ENCODE measurements around the gene SH3BP4. TPM values are rescaled to one million over a fixed set of nuclear protein-coding genes. Genes with fewer than 3 reads are reported as not detected.

The SH3BP4 gene
- total and polyA plus RNA-seq, 2 of the 13 experiments (the other 11 are each of a cell fraction or from before 2014, with no cell fraction given): 34.6 to 99.1 TPM

DNA sequence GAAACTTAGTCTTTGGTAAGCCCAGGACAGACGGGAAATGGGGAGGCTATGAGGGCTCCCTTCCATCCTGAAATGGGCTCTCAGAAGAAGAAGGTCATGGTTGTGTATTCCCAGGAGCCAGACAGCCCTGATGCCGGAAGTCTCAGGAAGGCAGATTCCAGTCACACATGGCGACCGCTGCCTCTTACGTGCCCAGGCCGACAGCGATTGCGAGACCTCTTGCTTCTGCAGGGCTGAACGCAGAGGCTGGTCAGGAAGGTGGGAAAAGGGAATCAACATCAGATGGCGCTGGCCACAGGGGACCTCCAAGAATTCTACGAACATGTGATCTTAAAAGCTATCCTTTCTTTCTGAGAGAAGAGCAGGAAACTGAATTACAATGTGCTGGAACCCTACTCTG, 22.8 kb upstream of the SH3BP4 start:
- in situ Hi-C loops (cut with HindIII; ENCODE audit: extremely low pct_ligation_motif_present, low pct_unique_long_range_greater_than_20kb) (no loop called here), intact Hi-C loops (cut with micrococcal nuclease; ENCODE audit: unreplicated experiment) (no loop called here)
- ChIA-PET CTCF (ENCODE audit: low intra/inter-chr PET ratio, low total read pairs) (no interaction called here), POLR2A (no interaction called here)
- Histone ChIP-seq H3K27me3 (ENCODE audit: control insufficient read depth in 1 of 2, insufficient read depth in 2 of 2, low read length in 2 of 2) (peaks cover 7 to 35% of the 10 kb centered on the region in 2 experiments; a peak in 3 of 5 replicates), H2AFZ (ENCODE audit: low read length) (no peak overlapping the region), H3K27ac (ENCODE audit: extremely low read length, insufficient read depth, low read length) (no peak overlapping the region), H3K9ac (ENCODE audit: insufficient read depth, low read depth, low read length) (no peak overlapping the region), H3K4me3 (replicated peaks in 1 of 3; ENCODE audit: insufficient read depth in 1 of 3, low read depth in 2 of 3, low read length in 3 of 3) (no peak overlapping the region), H4K20me1 (ENCODE audit: insufficient read depth, low read length) (no peaks in the 10 kb centered on the region), H3K4me1 (ENCODE audit: insufficient read depth, low read length) (no peaks in the 10 kb centered on the region), H3K79me2 (ENCODE audit: insufficient read depth, low read length) (no peaks in the 10 kb centered on the region), H3K9me3 (ENCODE audit: low read length) (no peaks in the 10 kb centered on the region), H3K36me3 (replicated peaks in 1 of 2; ENCODE audit: control insufficient read depth in 1 of 2, insufficient read depth in 2 of 2, low read length in 2 of 2) (no peaks in the 10 kb centered on the region), H3K4me2 (ENCODE audit: low read depth, low read length) (no peak overlapping the region)
- DNase-seq (ENCODE audit: low spot score) (no peak), ATAC-seq (no peak), FAIRE-seq (no peak)
- no peak for TF ChIP-seq SIN3A (IDR thresholded peaks at IDR 0.05; ENCODE audit: borderline replicate concordance, low read depth, low read length)
- no peak for TF ChIP-seq MAFG (CRISPR knock-in tag; IDR thresholded peaks at IDR 0.05)
- TF ChIP-seq CCDC6 (CRISPR knock-in tag; IDR thresholded peaks at IDR 0.05): no peak
- TF ChIP-seq FIP1L1 (IDR thresholded peaks at IDR 0.05; ENCODE audit: borderline replicate concordance, insufficient read depth, low read depth, low read length): no peak
- TF ChIP-seq, protein P1, sequence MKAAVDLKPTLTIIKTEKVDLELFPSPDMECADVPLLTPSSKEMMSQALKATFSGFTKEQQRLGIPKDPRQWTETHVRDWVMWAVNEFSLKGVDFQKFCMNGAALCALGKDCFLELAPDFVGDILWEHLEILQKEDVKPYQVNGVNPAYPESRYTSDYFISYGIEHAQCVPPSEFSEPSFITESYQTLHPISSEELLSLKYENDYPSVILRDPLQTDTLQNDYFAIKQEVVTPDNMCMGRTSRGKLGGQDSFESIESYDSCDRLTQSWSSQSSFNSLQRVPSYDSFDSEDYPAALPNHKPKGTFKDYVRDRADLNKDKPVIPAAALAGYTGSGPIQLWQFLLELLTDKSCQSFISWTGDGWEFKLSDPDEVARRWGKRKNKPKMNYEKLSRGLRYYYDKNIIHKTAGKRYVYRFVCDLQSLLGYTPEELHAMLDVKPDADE (CRISPR knock-in tag; IDR thresholded peaks at IDR 0.05): no peak
- TF ChIP-seq ZBTB7B (CRISPR knock-in tag; IDR thresholded peaks at IDR 0.05): no peak
- no peak for TF ChIP-seq HNRNPLL (IDR thresholded peaks at IDR 0.05; ENCODE audit: low read depth, low read length, poor library complexity, severe bottlenecking)
- TF ChIP-seq EZH2 (conservative IDR thresholded peaks at IDR 0.05; ENCODE audit: low read depth, low read length): no peak
- no peak for TF ChIP-seq ARNT (IDR thresholded peaks at IDR 0.05)
- no peak for TF ChIP-seq RFXAP (CRISPR knock-in tag; IDR thresholded peaks at IDR 0.05; ENCODE audit: borderline replicate concordance)
- TF ChIP-seq, protein P2, sequence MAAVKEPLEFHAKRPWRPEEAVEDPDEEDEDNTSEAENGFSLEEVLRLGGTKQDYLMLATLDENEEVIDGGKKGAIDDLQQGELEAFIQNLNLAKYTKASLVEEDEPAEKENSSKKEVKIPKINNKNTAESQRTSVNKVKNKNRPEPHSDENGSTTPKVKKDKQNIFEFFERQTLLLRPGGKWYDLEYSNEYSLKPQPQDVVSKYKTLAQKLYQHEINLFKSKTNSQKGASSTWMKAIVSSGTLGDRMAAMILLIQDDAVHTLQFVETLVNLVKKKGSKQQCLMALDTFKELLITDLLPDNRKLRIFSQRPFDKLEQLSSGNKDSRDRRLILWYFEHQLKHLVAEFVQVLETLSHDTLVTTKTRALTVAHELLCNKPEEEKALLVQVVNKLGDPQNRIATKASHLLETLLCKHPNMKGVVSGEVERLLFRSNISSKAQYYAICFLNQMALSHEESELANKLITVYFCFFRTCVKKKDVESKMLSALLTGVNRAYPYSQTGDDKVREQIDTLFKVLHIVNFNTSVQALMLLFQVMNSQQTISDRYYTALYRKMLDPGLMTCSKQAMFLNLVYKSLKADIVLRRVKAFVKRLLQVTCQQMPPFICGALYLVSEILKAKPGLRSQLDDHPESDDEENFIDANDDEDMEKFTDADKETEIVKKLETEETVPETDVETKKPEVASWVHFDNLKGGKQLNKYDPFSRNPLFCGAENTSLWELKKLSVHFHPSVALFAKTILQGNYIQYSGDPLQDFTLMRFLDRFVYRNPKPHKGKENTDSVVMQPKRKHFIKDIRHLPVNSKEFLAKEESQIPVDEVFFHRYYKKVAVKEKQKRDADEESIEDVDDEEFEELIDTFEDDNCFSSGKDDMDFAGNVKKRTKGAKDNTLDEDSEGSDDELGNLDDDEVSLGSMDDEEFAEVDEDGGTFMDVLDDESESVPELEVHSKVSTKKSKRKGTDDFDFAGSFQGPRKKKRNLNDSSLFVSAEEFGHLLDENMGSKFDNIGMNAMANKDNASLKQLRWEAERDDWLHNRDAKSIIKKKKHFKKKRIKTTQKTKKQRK (IDR thresholded peaks at IDR 0.05; ENCODE audit: low read length): no peak
- no peak for TF ChIP-seq ATRX (CRISPR knock-in tag; IDR thresholded peaks at IDR 0.05; ENCODE audit: borderline replicate concordance)
- no peak for TF ChIP-seq SMYD3 (CRISPR knock-in tag; IDR thresholded peaks at IDR 0.05)
- TF ChIP-seq FOXA3 (CRISPR knock-in tag; IDR thresholded peaks at IDR 0.05): no peak
- TF ChIP-seq, protein P3, sequence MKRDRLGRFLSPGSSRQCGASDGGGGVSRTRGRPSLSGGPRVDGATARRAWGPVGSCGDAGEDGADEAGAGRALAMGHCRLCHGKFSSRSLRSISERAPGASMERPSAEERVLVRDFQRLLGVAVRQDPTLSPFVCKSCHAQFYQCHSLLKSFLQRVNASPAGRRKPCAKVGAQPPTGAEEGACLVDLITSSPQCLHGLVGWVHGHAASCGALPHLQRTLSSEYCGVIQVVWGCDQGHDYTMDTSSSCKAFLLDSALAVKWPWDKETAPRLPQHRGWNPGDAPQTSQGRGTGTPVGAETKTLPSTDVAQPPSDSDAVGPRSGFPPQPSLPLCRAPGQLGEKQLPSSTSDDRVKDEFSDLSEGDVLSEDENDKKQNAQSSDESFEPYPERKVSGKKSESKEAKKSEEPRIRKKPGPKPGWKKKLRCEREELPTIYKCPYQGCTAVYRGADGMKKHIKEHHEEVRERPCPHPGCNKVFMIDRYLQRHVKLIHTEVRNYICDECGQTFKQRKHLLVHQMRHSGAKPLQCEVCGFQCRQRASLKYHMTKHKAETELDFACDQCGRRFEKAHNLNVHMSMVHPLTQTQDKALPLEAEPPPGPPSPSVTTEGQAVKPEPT (CRISPR knock-in tag; IDR thresholded peaks at IDR 0.05; ENCODE audit: low read depth): no peak
- TF ChIP-seq, protein P4, sequence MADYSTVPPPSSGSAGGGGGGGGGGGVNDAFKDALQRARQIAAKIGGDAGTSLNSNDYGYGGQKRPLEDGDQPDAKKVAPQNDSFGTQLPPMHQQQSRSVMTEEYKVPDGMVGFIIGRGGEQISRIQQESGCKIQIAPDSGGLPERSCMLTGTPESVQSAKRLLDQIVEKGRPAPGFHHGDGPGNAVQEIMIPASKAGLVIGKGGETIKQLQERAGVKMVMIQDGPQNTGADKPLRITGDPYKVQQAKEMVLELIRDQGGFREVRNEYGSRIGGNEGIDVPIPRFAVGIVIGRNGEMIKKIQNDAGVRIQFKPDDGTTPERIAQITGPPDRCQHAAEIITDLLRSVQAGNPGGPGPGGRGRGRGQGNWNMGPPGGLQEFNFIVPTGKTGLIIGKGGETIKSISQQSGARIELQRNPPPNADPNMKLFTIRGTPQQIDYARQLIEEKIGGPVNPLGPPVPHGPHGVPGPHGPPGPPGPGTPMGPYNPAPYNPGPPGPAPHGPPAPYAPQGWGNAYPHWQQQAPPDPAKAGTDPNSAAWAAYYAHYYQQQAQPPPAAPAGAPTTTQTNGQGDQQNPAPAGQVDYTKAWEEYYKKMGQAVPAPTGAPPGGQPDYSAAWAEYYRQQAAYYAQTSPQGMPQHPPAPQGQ (CRISPR knock-in tag; IDR thresholded peaks at IDR 0.05; ENCODE audit: borderline replicate concordance): no peak
- no TSS peak for BruUV-seq (replicated peaks)
- 65% methylated on average over 11 of the region's 11 CpGs for WGBS (ENCODE audit: low lambda C conversion rate)

Measured in HepG2 (cell line).